HepG2 (cell line): ENCODE results near the gene ZNF280A. TPM values are rescaled to one million over a fixed set of nuclear protein-coding genes. Genes with fewer than 3 reads are reported as not detected.

Experiments
- ESRRA ChIP-seq: sonication (generic); formaldehyde crosslinking; IDR thresholded peaks from 2 replicates; pipeline ENCODE4 v1.5.1; 2020; ENCODE audit warnings: mild to moderate bottlenecking, low read depth, missing genetic modification reagents
- HMG20B ChIP-seq: conservative IDR thresholded peaks from 2 replicates; pipeline ENCODE4 v1.6.1; 2016; ENCODE audit warnings: missing genetic modification reagents, missing compliant biosample characterization
- HNF1A ChIP-seq, 2 experiments: sonication (generic) in 1 of 2; formaldehyde crosslinking in 1 of 2; IDR thresholded peaks; 2 replicates each; pipeline versions ENCODE4 v1.4.0 to v1.6.1; 2016 to 2020; ENCODE audit warnings: borderline replicate concordance in 1 of 2, low read depth in 1 of 2, mild to moderate bottlenecking in 1 of 2, missing genetic modification reagents in 1 of 2
- KLF12 ChIP-seq: sonication (generic); formaldehyde crosslinking; IDR thresholded peaks from 2 replicates; pipeline ENCODE4 v1.4.0; 2020; ENCODE audit warnings: missing genetic modification reagents, borderline replicate concordance
- MIER2 ChIP-seq: IDR thresholded peaks from 2 replicates; pipeline ENCODE4 v1.6.1; 2016; ENCODE audit warnings: missing biosample characterization, missing genetic modification reagents
- NFATC3 ChIP-seq: sonication (generic); formaldehyde crosslinking; IDR thresholded peaks from 2 replicates; pipeline ENCODE4 v1.5.1; 2020; ENCODE audit warnings: mild to moderate bottlenecking, missing genetic modification reagents
- SMAD9 ChIP-seq: sonication (generic); formaldehyde crosslinking; IDR thresholded peaks from 2 replicates; pipeline ENCODE4 v1.5.1; 2020; ENCODE audit warnings: mild to moderate bottlenecking, missing genetic modification reagents
- SRSF4 ChIP-seq: fragments of 200-400 bp; formaldehyde crosslinking; IDR thresholded peaks from one replicate; pipeline ENCODE4 v1.6.1; 2018; ENCODE audit warnings: mild to moderate bottlenecking, low read depth, low read length, moderate library complexity; ENCODE audit not compliant: poor library complexity, severe bottlenecking
- SRSF9 ChIP-seq: fragments of 200-400 bp; formaldehyde crosslinking; IDR thresholded peaks from 2 replicates; pipeline ENCODE4 v1.6.1; 2018; ENCODE audit warnings: borderline replicate concordance, mild to moderate bottlenecking, low read depth, low read length; ENCODE audit not compliant: insufficient read depth, poor library complexity, severe bottlenecking
- ZFP82 ChIP-seq: sonication (generic); formaldehyde crosslinking; IDR thresholded peaks from 2 replicates; pipeline ENCODE4 v1.5.1; 2020; ENCODE audit warnings: mild to moderate bottlenecking, missing genetic modification reagents, borderline replicate concordance
- ZKSCAN1 ChIP-seq: fragments of 150-350 bp; IDR thresholded peaks from 2 replicates; pipeline ENCODE4 v1.6.1; 2014; ENCODE audit warnings: low read length
- ZNF224 ChIP-seq: sonication (generic); formaldehyde crosslinking; IDR thresholded peaks from 2 replicates; pipeline ENCODE4 v1.5.0; 2020; ENCODE audit warnings: mild to moderate bottlenecking, missing genetic modification reagents
- ZNF382 ChIP-seq: sonication (generic); formaldehyde crosslinking; IDR thresholded peaks from 2 replicates; pipeline ENCODE4 v1.5.0; 2020; ENCODE audit warnings: missing genetic modification reagents, mild to moderate bottlenecking, borderline replicate concordance
- ZNF550 ChIP-seq: sonication (generic); formaldehyde crosslinking; IDR thresholded peaks from 2 replicates; pipeline ENCODE4 v1.4.0; 2020; ENCODE audit warnings: mild to moderate bottlenecking, missing genetic modification reagents, borderline replicate concordance
- ZNF607 ChIP-seq: sonication (generic); formaldehyde crosslinking; IDR thresholded peaks from 2 replicates; pipeline ENCODE4 v1.5.1; 2020; ENCODE audit warnings: missing genetic modification reagents, mild to moderate bottlenecking, borderline replicate concordance
- ZNF713 ChIP-seq: sonication (generic); formaldehyde crosslinking; IDR thresholded peaks from 2 replicates; pipeline ENCODE4 v1.4.0; 2020; ENCODE audit warnings: mild to moderate bottlenecking, missing genetic modification reagents
- ZNF766 ChIP-seq: sonication (generic); formaldehyde crosslinking; IDR thresholded peaks from 2 replicates; pipeline ENCODE4 v1.5.0; 2020; ENCODE audit warnings: missing genetic modification reagents, borderline replicate concordance
- ZNF790 ChIP-seq: sonication (generic); formaldehyde crosslinking; IDR thresholded peaks from 2 replicates; pipeline ENCODE4 v1.8.0; 2022; ENCODE audit warnings: missing genetic modification reagents, mild to moderate bottlenecking, borderline replicate concordance
- polyA plus RNA-seq, 8 experiments: library from polyadenylated mRNA; depleted of rRNA in 3 of 8; stranded (reverse) in 7 of 8; unstranded in 1 of 8; fragments of >200 nt; fragmentation: Illumina TruSeq in 4 of 8; extraction: Trizol in 4 of 8; gene quantifications; 2 replicates each; pipeline versions ENCODE4 v1.2.1 to v1.2.3, GENCODE V29; 2011 to 2016; ENCODE audit warnings: low read depth in 4 of 8, missing spikeins in 1 of 8, mixed read lengths in 1 of 8; ENCODE audit not compliant: insufficient read depth in 1 of 8
- total RNA-seq, 5 experiments: library from RNA; depleted of rRNA; stranded (reverse); fragments of >200 nt; fragmentation: Illumina TruSeq; extraction: Trizol; gene quantifications; 2 replicates each; pipeline ENCODE4 v1.2.3, GENCODE V29; 2016; ENCODE audit warnings: low read depth in 1 of 5

The ZNF280A gene
- total and polyA plus RNA-seq, 2 of the 13 experiments (the other 11 are each of a cell fraction or from before 2014, with no cell fraction given): 1.4 to 2.9 TPM

- no peak for TF ChIP-seq HNF1A (IDR thresholded peaks at IDR 0.05; ENCODE audit: low read depth)
- TF ChIP-seq HNF1A (CRISPR knock-in tag; IDR thresholded peaks at IDR 0.05; ENCODE audit: borderline replicate concordance): no peak
- TF ChIP-seq KLF12 (CRISPR knock-in tag): no peak
- no peak for TF ChIP-seq SMAD9 (CRISPR knock-in tag)
- no peak for TF ChIP-seq ZKSCAN1
- TF ChIP-seq MIER2: no peak
- 0 out of 2 replicates have a peak, but pooled peaks have one; percentile 26 for TF ChIP-seq ZNF766 (CRISPR knock-in tag)
- TF ChIP-seq ZNF713 (CRISPR knock-in tag): no peak
- no peak for TF ChIP-seq ZNF790 (CRISPR knock-in tag)
- TF ChIP-seq ZNF550 (CRISPR knock-in tag): no peak
- no peak for TF ChIP-seq ZNF382 (CRISPR knock-in tag)
- TF ChIP-seq ZNF224 (CRISPR knock-in tag): 0 out of 2 replicates have a peak, but pooled peaks have one; percentile 15
- TF ChIP-seq NFATC3 (CRISPR knock-in tag): no peak
- no peak for TF ChIP-seq SRSF9
- TF ChIP-seq ZFP82 (CRISPR knock-in tag): peak; percentile 69; the same call in 1 of the 2 replicates
- TF ChIP-seq ESRRA: no peak
- peak; percentile 44; the same call in 1 of the 2 replicates for TF ChIP-seq ZNF607 (CRISPR knock-in tag)
- TF ChIP-seq HMG20B (CRISPR knock-in tag): no peak
- TF ChIP-seq SRSF4: no peak
Measured at GRCh38 chr22:22508274-22509176, 11.5 kb downstream of the ZNF280A start, which contains the start of gene ZNF280B (continued).
